Neural cell (in vitro differentiated cells): Measurements from ENCODE around the gene DHCR24.

Source experiments
- MXI1 ChIP-seq: fragments of 450-650 bp; conservative IDR thresholded peaks from 2 replicates; pipeline ENCODE4 v1.6.1; 2014; ENCODE audit warnings: antibody characterized with exemption, mild to moderate bottlenecking; ENCODE audit not compliant: poor library complexity, severe bottlenecking
- TAF1 ChIP-seq: IDR thresholded peaks from 2 replicates; pipeline ENCODE4 v1.6.1; 2012; ENCODE audit warnings: low read depth
- TF ChIP-seq, protein P1 (sequence below): fragments of 450-650 bp; IDR thresholded peaks from 2 replicates; pipeline ENCODE4 v1.5.1; 2014; ENCODE audit warnings: antibody characterized with exemption, mild to moderate bottlenecking, moderate library complexity; ENCODE audit not compliant: poor library complexity, severe bottlenecking

DNA sequence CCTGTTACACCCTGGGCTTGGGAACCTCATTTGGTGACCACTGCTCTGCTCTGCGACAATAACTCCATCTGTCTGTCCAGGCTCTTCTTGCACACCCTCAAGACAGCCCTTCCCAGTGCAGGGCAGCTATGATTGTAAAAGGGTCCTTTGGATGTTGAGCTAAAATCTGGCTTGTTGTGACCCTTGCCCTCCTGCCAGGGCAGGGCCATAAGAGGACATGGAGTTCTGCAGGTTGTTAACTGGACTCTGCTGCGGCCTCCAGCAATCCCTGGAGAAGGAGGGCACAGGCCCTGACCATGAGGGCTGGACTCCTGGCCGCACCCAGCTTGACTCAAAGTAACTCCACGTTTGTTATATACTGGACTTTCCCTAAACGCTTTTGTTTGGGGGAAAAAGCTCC lies 41.2 kb downstream of the DHCR24 start:
- TF ChIP-seq MXI1, result no peak
- TF ChIP-seq TAF1, result no peak
- TF ChIP-seq, protein P1, sequence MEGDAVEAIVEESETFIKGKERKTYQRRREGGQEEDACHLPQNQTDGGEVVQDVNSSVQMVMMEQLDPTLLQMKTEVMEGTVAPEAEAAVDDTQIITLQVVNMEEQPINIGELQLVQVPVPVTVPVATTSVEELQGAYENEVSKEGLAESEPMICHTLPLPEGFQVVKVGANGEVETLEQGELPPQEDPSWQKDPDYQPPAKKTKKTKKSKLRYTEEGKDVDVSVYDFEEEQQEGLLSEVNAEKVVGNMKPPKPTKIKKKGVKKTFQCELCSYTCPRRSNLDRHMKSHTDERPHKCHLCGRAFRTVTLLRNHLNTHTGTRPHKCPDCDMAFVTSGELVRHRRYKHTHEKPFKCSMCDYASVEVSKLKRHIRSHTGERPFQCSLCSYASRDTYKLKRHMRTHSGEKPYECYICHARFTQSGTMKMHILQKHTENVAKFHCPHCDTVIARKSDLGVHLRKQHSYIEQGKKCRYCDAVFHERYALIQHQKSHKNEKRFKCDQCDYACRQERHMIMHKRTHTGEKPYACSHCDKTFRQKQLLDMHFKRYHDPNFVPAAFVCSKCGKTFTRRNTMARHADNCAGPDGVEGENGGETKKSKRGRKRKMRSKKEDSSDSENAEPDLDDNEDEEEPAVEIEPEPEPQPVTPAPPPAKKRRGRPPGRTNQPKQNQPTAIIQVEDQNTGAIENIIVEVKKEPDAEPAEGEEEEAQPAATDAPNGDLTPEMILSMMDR, result no peak
